ENCODE results near the gene RNF212.
"Not testable (repeated sequence)": the region's sequence is repeated elsewhere in the genome, so short reads cannot be mapped to it uniquely, and the experiment has no call there.

Gene RNF212

DNA sequence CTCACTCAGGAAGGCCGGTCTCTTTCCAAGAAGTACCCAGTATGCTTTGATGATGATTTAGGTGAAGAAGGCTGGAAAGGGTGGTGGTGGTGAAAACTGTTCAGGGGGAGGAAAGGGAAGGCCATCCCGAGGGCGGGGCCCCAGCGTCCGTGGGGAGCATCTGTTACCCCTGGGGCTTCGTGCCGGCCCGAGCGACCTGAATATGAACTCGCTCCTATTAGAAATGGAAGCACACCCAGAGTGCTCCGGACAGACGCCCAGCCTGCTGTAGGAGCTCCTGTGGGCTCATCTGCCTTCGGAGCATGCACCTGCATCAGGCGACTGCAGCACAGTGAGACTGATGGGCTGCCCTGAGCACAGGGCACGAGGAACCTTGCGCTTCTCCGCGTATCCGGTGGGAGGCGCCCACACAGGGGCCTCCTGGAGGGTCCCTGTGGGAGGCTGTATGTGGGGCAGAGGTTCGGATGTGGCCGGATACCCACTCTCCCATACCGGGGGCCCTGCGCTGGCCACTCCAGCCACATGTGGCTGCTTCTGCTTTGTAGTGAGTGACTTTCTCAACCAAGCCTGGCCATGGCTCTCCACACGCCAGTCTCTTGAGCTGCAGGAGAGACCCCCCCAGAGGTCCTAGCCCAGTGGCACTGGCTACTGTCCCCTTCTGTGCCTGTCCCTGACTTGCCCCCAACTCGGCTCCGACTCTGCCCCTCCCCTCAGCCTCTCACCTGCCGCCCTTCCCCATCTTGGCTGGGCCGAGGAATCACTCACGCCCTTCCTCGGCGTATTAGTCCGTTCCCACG lies 65.2 kb downstream of the RNF212 start:
- DNase-seq, result no peak

DNA sequence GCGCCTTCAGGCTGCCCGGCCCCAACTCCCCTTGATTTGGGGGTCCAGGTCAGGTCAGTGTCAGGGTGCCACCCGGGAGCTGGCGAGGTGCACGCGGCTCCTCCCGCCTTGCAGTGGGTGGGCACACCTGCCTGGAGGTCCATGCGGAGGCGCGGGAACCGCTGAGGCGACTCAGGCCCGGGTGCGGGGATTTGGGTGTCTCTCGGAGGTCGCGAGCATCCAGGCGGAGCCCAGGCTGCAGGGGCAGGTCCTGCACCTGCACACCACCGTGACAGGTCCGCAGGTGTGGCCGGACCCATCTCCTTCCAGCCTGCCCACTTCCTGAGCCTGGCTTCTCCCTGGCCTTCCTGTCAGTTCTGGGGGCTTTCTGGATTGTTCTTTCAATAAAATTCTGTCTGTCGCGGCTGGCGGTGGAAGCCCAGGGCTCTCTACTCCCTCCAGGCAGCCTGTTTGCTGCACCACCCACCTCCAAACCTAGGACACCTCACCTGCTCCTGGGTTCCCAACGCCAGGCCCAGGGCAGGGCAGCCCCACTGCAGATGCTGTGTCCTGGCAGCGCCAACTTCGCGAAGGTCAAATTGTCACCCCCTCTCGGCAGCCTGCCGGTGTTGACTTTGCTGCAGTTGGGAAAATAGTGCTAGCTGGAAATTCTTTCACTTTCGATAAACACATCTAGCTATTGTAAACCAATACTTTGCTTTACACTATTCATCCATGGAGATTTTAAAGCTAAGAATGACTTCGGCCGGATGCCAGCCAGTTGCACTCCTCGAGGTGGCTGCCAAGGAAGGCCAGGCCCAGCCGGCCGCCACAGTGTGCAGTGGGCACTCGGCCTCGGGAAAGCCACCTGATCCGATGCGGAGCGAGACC lies 66.0 kb downstream of the RNF212 start:
- DNase-seq, result no peak

GRCh38 chr4:1046581-1047011 lies 66.8 kb downstream of the RNF212 start:
- DNase-seq, result not testable (repeated sequence)

DNA sequence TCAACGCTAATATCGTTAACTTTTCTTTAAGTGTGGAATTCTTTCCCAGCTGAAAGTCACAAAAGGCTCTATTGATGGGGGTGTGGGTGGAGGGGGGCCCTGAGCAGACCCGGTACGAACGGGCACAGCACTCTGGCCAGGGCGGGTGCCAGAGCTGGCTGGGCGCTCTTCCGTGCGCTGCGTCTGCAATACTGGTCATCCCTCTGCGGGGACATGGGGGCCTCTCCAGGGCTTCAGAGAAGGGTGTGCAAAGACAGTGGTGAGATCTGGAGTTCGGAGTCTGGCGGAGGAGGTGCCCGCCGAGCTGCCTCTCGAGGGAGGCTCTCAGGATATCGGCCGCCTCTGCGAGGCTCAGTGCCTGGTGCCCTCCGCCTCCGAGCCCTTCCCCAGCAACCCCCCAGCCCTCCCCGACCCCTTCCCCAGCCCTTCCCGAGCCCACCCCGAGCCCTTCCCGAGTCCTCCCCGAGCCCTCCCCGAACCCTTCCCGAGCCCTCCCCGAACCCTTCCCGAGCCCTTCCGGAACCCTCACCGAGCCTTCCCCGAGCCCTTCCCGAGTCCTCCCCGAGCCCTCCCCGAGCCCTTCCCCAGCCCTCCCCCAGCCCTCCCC lies 67.7 kb downstream of the RNF212 start:
- DNase-seq, result no peak

GRCh38 chr4:1045193-1045594 lies 68.2 kb downstream of the RNF212 start:
- DNase-seq, result no peak

GRCh38 chr4:1044469-1045192 lies 68.7 kb downstream of the RNF212 start:
- DNase-seq, result no peak

GRCh38 chr4:1043651-1044468 lies 69.5 kb downstream of the RNF212 start:
- DNase-seq, result no peak

DNA sequence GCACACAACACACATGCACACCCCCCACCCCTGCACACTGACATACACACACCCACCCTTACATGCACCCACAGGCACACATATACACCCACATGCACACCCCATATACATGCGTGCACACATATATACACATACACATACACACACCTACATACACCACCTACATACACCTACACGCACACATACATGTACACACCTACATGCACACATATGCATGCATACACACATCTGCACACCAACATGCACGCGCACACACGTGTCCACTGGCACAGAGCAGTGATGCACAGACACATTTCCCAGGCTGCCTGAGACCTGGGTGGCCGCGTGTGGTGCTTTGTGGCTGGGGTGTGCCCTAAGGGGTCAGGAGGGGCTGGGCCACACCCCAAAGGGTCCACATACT lies 70.2 kb downstream of the RNF212 start:
- no peak for DNase-seq

- DNase-seq, result no peak
Observed at GRCh38 chr4:1042352-1043055, 70.9 kb downstream of the RNF212 start.

GRCh38 chr4:1041936-1042330 lies 71.4 kb downstream of the RNF212 start:
- DNase-seq, result no peak

GRCh38 chr4:1041147-1041935 lies 72.0 kb downstream of the RNF212 start:
- no peak for DNase-seq

DNA sequence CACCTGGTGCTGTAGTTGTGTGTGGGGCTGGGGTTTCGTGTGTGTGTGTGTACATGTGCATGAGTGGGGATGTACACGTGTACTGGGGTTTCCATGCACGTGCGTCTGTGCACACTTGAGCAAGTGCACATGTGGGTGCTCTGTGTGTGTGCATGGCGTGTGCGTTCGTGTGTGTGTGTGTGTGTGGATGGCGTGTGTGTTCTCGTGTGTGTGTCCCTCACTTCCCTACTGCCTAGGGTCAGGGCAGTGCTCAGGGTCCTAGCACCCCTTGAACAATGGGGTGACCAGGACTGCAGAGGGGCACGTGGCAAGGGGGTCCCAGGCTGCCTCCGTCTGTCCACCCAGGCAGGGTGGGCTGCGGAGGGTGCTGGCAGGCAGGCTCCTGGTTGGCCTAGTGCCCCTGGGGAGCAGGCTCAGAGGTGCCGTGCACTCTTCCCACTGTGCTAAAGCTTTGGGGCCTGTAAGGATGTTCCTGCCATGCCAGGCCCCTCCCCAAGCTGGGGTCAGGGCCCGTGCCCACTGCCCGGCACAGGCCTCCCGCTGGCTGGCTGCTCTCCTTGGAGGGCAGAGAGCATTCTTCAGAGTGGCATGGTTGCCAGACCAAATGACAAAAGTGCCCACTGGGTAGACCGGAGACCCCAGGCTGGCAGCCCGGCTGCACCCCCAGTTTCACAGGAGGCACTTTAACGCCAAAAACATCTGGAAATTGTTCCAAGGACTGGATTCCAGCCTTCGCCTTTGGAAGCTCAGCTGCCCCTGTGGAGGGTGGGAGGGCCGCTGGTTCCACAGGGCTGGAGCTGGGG lies 72.8 kb downstream of the RNF212 start:
- DNase-seq, result no peak

DNA sequence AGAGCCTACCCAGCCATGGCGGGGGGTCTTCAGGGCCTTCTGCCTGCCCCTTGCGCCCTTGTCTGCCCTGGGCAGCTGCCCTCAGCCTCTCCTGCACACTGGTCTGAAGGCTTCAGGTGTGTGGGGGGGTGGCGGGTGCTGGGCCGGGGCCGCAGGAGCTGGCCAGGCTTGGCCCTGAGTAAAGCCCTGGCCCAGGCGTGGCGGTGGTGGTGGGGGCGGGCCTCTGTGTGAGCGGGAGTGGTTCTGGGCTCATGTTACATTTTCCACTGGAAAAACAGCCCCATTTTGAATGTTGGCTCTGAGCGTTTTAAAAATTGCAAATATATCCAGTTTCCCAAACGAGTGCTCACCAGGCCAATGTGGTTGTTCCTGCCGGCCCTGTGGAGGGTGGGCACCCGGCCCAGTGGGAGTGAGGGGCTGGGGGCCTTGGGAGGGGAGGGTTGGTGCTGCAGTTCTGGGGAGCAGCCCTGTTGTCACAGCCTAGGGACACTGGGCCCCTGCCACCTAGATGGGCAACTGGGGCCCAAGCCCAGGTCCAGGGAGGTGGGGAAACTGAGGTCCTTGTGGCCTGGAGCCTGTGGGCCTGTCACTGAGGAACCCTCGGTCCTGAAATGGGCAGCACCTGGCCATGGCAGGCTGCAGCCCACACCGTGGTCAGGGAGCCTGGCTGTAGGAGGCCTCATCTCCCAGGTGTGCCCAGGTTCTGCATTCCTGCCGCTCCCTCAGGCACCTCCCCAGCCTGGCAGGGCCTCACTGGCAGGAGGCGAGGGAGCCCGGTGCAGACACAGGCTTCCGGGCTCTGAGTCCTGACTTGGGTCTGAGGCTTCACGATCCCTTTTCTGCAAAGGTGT lies 73.6 kb downstream of the RNF212 start:
- no peak for DNase-seq

DNA sequence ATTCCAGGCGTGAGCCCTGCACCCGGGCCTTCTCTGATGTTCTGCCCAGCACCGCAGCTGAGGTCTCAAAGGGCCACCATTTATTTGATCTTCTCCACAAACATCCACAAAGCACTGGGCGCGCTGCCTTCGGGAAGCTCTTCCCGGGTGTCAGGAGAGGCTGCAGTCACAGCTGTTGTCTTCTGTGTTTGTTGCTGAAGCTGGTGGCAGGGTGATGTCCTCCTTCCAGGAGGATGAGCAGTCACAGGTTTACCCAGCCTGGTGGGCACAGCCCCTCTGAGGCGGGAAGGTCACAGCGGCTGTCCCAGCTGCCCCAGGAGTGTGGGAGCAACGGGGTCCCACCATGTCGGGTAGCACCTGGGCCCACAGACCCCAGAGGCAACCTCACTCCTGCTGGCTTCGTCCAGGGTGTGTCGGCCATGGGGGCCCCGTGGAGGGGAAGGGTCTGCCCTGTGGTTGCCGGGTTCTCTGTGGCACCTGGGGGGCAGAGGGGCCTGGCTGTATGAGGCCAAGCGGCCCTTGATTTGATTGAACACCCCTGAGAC lies 74.3 kb downstream of the RNF212 start:
- DNase-seq, result no peak

GRCh38 chr4:1036976-1037810 lies 76.2 kb downstream of the RNF212 start:
- DNase-seq, result no peak

DNA sequence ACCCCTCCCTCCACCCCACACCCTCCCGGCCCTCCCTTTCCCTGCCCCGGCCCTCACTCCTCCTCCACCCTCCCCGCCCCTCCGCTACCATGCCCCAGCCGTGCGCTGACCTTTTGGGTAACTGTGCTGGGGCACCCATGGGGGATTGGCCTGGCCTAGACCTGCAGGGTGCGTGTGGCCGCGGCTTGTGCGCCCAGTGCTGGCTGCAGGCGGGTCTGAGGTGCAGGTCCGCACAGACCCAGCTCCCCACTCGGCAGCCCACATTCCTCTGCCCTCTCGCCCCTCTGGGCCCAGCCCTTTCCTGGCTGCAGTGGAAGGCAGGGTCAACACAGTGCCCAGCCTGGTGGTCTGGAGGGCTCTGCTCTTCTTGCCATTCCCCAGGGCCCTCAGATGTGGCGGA lies 77.3 kb downstream of the RNF212 start:
- no peak for DNase-seq

DNA sequence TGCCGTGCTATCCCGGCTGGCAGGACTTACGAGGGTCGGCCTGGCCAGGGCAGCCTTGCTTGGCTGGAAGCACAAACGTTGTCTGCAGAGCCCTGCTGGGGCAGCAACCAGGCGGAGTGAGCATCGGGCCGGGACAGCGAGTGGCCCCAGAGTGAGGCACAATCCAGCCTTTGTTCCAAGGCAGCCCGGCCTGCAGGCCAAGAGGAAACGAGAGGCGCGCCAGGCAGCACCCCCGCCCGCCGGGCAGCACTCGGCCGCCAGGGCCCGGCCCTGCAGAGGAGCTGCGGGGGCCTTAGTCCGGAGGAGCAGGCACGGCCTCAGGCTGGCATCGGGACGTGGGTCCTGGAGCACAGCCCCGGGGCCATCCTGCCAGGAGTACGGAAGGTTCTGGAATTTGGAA lies 77.9 kb downstream of the RNF212 start:
- no peak for DNase-seq
